Measurements from ENCODE around the gene MST1. TPM values are rescaled to one million over a fixed set of nuclear protein-coding genes. Genes with fewer than 3 reads are reported as not detected.
A peak's percentile ranks its signal among the peaks of the same experiment; 100 is the strongest.

MST1 gene
- polyA plus RNA-seq, 4 donors: 33.6 to 347 (median 113) TPM

- DNase-seq (ENCODE audit: low read depth in 4 of 4, low spot score in 3 of 4): no peak
Measured at GRCh38 chr3:49681232-49681522, 8.1 kb downstream of the MST1 start.

GRCh38 chr3:49680493-49681231, 8.6 kb downstream of the MST1 start:
- no peak for DNase-seq (ENCODE audit: low read depth in 4 of 4, low spot score in 3 of 4)

GRCh38 chr3:49675912-49676311, 13.4 kb downstream of the MST1 start:
- DNase-seq (ENCODE audit: low read depth in 4 of 4, low spot score in 3 of 4): no peak

- no peak for DNase-seq (ENCODE audit: low read depth in 4 of 4, low spot score in 3 of 4)
Measured at GRCh38 chr3:49674497-49674983, 14.7 kb downstream of the MST1 start.

- peak; percentile 87 to 92 (median 90) for DNase-seq (ENCODE audit: low read depth in 4 of 4, low spot score in 3 of 4)
Measured at GRCh38 chr3:49673715-49674496, 15.4 kb downstream of the MST1 start, which contains the start of gene APEH. Gene APEH (plus strand): TSS chr3:49674351. CDS start chr3:49674402, 51 bp downstream.

GRCh38 chr3:49673121-49673714, 16.1 kb downstream of the MST1 start:
- no peak for DNase-seq (ENCODE audit: low read depth in 4 of 4, low spot score in 3 of 4)

GRCh38 chr3:49671291-49672288, 17.7 kb downstream of the MST1 start:
- DNase-seq (ENCODE audit: low read depth in 4 of 4, low spot score in 3 of 4): peak in 2 of 4 donors; percentile 58 to 62

- no peak for DNase-seq (ENCODE audit: low read depth in 4 of 4, low spot score in 3 of 4)
Measured at GRCh38 chr3:49670940-49671290, 18.4 kb downstream of the MST1 start.

GRCh38 chr3:49669352-49669751, 19.9 kb downstream of the MST1 start:
- DNase-seq (ENCODE audit: low read depth in 4 of 4, low spot score in 3 of 4): no peak

- no peak for DNase-seq (ENCODE audit: low read depth in 4 of 4, low spot score in 3 of 4)
Measured at GRCh38 chr3:49668861-49669260, 20.4 kb downstream of the MST1 start.

- no peak for DNase-seq (ENCODE audit: low read depth in 4 of 4, low spot score in 3 of 4)
Measured at GRCh38 chr3:49668414-49668797, 20.9 kb downstream of the MST1 start.

GRCh38 chr3:49667701-49668413, 21.4 kb downstream of the MST1 start:
- no peak for DNase-seq (ENCODE audit: low read depth in 4 of 4, low spot score in 3 of 4)

GRCh38 chr3:49666592-49666991, 22.7 kb downstream of the MST1 start:
- DNase-seq (ENCODE audit: low read depth in 4 of 4, low spot score in 3 of 4): no peak

- DNase-seq (ENCODE audit: low read depth in 4 of 4, low spot score in 3 of 4): no peak
Measured at GRCh38 chr3:49665822-49666519, 23.3 kb downstream of the MST1 start.

- DNase-seq (ENCODE audit: low read depth in 4 of 4, low spot score in 3 of 4): no peak
Measured at GRCh38 chr3:49664300-49664699, 25.0 kb downstream of the MST1 start.

- DNase-seq (ENCODE audit: low read depth in 4 of 4, low spot score in 3 of 4): no peak
Measured at GRCh38 chr3:49663831-49664230, 25.4 kb downstream of the MST1 start.

- DNase-seq (ENCODE audit: low read depth in 4 of 4, low spot score in 3 of 4): no peak
Measured at GRCh38 chr3:49662720-49663413, 26.4 kb downstream of the MST1 start.

- DNase-seq (ENCODE audit: low read depth in 4 of 4, low spot score in 3 of 4): no peak
Measured at GRCh38 chr3:49662021-49662420, 27.3 kb downstream of the MST1 start.

- DNase-seq (ENCODE audit: low read depth in 4 of 4, low spot score in 3 of 4): no peak
Measured at GRCh38 chr3:49661281-49661680, 28.0 kb downstream of the MST1 start.
